Heart left ventricle (tissue), 16 donors: ENCODE measurements around the gene ASB9. TPM values are rescaled to one million over a fixed set of nuclear protein-coding genes. Genes with fewer than 3 reads are reported as not detected.

Experiments
- ATAC-seq, 4 donors: fragments of 200-7000 bp; cut with Tn5 transposase; one replicate each; pipeline ENCODE4 v1.9.1; 2020 to 2022; ENCODE audit warnings: moderate library complexity in 4 of 4, mild to moderate bottlenecking in 3 of 4, moderate number of reproducible peaks in 1 of 4
- DNase-seq, 5 donors: peaks; one replicate each; pipeline ENCODE4 v3.0.0-alpha.2; 2020
- H3K27ac ChIP-seq, 12 donors: fragments of 200-600 bp; sonication (generic) in 4 of 12; one replicate each; pipeline versions ENCODE4 v1.5.0 to v1.8.0; 2016 to 2022; ENCODE audit warnings: mild to moderate bottlenecking in 2 of 12
- H3K27me3 ChIP-seq, 9 donors: fragments of 200-600 bp; sonication (generic) in 2 of 9; one replicate each; pipeline versions ENCODE4 v1.5.1 to v1.8.0; 2016 to 2022; ENCODE audit warnings: mild to moderate bottlenecking in 3 of 9
- H3K36me3 ChIP-seq, 9 donors: fragments of 200-600 bp; sonication (generic) in 2 of 9; one replicate each; pipeline versions ENCODE4 v1.5.0 to v1.8.0; 2018 to 2022; ENCODE audit warnings: mild to moderate bottlenecking in 2 of 9
- H3K4me1 ChIP-seq, 12 donors: fragments of 200-600 bp; sonication (generic) in 4 of 12; one replicate each; pipeline versions ENCODE4 v1.5.0 to v1.8.0; 2016 to 2022; ENCODE audit warnings: mild to moderate bottlenecking in 3 of 12
- H3K4me3 ChIP-seq, 12 donors: fragments of 200-600 bp; sonication (generic) in 4 of 12; one replicate each; pipeline versions ENCODE4 v1.5.0 to v1.8.0; 2017 to 2022; ENCODE audit warnings: mild to moderate bottlenecking in 9 of 12, moderate library complexity in 4 of 12
- H3K9me3 ChIP-seq, 12 donors: fragments of 200-600 bp; sonication (generic) in 4 of 12; one replicate each; pipeline versions ENCODE4 v1.5.0 to v1.8.0; 2016 to 2022; ENCODE audit warnings: mild to moderate bottlenecking in 1 of 12
- POLR2A ChIP-seq, 2 donors: fragments of 450-650 bp; IDR thresholded peaks; one replicate each; pipeline ENCODE4 v1.6.1; 2017; ENCODE audit warnings: antibody characterized with exemption in 2 of 2, mild to moderate bottlenecking in 2 of 2, moderate library complexity in 2 of 2
- WGBS, 4 donors: extraction: QIAGEN DNeasy Blood & Tissue Kit in 2 of 4; methylation state at CpG; one replicate each; pipeline versions ENCODE4 v1.1.5 to v1.1.7; 2013 to 2018; 5-methylcytosine and 5-hydroxymethylcytosine counted together
- intact Hi-C, 10 donors: fragments of 100-400 bp; cut with DNase I; formaldehyde crosslinking; loops; one replicate each; pipeline versions ENCODE4 v1.11.1 to v1.14.2; 2022
- long read RNA-seq, 3 donors: library from polyadenylated mRNA; unstranded; transcript quantifications; one replicate each; pipeline ENCODE4 v2.0.0, GENCODE V29; 2020 to 2021
- polyA plus RNA-seq, 2 donors: library from polyadenylated mRNA; stranded (reverse); fragments of 200-250 nt; gene quantifications; one replicate each; pipeline ENCODE4 v1.2.3, GENCODE V29; 2013
- total RNA-seq, 9 donors: library from RNA; depleted of rRNA in 2 of 9; stranded (reverse); fragments of >200 nt in 2 of 9; fragmentation: NEBNext Ultra II Directional in 3 of 9; extraction: Animal tissue kit (Norgen Biotek cat#: 25700) in 3 of 9; gene quantifications; one replicate each; pipeline versions ENCODE4 v1.1.0 to v1.2.4, GENCODE V29; 2016 to 2023
- TF ChIP-seq, protein P1 (sequence below), 12 donors: fragments of 200-600 bp; sonication (generic) in 4 of 12; IDR thresholded peaks; one replicate each; pipeline versions ENCODE4 v1.5.0 to v1.8.0; 2018 to 2022; ENCODE audit warnings: antibody characterized with exemption in 12 of 12, mild to moderate bottlenecking in 5 of 12
- donor health status: ischemic (EF 13 %, LVEDD 7.1; RV severe dilation, severe dysfunction).
- donor health status: healthy with polysubstance abuse.
- donor health status: DM: no; HTN: yes; CAD: no.
- donor health status: DM: no; HTN: no; CAD: no.
- donor health status: ischemic (EF 25% LVEDD 6.9; RV normal size, moderate dysfunction).
- donor health status: ischemic (EF 25% LVEDD 5.7; RV mildly dilated, moderate dysfunction).
- donor health status: healthy.
- donor health status: DM: yes; HTN: yes; CAD: no.
- donor health status: ischemic (EF 35%, LVEDD 5.7; RV mildly dilated, moderate dysfunction).
- donor health status: nonischemic (EF 11% LVEDD 7.7; RV severe dilation, severe dysfunction).
- donor health status: DM: yes; HTN: yes; CAD: no.
- donor health status: PGD.
- donor health status: ischemic (EF 29% LVEDD 5.4; RV normal size, mild dysfunction).
- donor health status: nonischemic (EF 23%, LVEDD 6.1; RV moderate dilation, normal function).

The ASB9 gene, protein sequence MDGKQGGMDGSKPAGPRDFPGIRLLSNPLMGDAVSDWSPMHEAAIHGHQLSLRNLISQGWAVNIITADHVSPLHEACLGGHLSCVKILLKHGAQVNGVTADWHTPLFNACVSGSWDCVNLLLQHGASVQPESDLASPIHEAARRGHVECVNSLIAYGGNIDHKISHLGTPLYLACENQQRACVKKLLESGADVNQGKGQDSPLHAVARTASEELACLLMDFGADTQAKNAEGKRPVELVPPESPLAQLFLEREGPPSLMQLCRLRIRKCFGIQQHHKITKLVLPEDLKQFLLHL
- total RNA-seq (1 to 10 TPM in 5 of 9 donors, under 1 TPM in 4; 0.37 to 2.8 (median 1.6) TPM), polyA plus RNA-seq (1 to 10 TPM in 1 of 2 donors, under 1 TPM in 1; 0.88 to 1.4 TPM)
- long read RNA-seq, donor 1: 0 reads
- long read RNA-seq, donor 2, partial matches to known transcripts: 0 of 2 reads
- long read RNA-seq, donor 2, other reads (novel, unspliced or antisense): 0 of 2 reads
- long read RNA-seq, donor 3: 0 reads

DNA sequence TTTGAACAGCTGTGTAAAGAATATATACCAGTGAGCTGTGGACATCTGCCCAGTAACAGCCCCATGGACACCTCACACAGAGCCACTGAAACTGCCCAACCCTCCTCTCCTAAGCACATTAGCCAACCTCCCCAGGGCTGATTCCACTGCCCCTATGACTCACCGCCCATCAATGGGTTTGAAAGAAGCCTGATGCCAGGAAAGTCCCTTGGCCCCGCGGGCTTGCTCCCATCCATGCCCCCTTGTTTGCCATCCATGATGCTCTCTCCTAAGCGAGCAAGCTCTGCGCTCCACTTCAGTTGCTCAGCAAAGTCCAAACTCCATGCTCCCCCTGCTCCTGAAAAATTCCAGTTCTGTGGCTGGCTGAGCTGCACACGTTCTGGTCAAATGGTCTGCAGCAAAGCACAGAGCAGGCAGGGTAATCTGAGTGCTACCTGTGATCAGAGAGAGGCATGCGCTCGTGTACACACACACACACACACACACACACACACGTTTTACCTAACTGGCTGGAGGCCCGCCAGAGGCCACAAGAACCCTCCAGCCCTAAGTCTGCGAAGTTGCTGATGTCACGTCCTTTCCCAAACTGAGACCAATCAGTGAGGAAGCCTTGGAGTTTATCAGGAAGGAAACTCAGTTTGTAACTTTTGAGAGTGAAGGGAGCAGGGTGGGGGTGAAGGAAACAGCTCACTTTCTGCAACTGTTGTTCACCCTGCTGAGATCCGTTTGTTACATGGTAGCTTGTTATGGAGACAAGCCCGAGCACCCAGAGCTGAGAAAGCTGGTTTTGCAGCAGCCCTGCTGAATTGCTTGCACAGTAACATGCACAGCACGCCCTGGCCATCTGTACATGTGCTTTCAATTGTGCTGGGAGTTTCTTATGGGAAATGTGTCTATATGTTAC is at the start of gene ASB9:
TSS of gene ASB9 (minus strand) at position 466 of the 904 bp plus-strand sequence. CDS start at position 257, 209 bp downstream.
- TF ChIP-seq, protein P1, sequence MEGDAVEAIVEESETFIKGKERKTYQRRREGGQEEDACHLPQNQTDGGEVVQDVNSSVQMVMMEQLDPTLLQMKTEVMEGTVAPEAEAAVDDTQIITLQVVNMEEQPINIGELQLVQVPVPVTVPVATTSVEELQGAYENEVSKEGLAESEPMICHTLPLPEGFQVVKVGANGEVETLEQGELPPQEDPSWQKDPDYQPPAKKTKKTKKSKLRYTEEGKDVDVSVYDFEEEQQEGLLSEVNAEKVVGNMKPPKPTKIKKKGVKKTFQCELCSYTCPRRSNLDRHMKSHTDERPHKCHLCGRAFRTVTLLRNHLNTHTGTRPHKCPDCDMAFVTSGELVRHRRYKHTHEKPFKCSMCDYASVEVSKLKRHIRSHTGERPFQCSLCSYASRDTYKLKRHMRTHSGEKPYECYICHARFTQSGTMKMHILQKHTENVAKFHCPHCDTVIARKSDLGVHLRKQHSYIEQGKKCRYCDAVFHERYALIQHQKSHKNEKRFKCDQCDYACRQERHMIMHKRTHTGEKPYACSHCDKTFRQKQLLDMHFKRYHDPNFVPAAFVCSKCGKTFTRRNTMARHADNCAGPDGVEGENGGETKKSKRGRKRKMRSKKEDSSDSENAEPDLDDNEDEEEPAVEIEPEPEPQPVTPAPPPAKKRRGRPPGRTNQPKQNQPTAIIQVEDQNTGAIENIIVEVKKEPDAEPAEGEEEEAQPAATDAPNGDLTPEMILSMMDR (IDR thresholded peaks at IDR 0.05): no peak
- TF ChIP-seq POLR2A (IDR thresholded peaks at IDR 0.05): no peak
- peak within 1 kb of the TSS in 5 of 12 donors; percentile 6 to 29 (median 26) for H3K27ac ChIP-seq
- ATAC-seq: peak; percentile 67 to 86 (median 72)
- H3K9me3 ChIP-seq: no peaks in the 10 kb centered on the region
- WGBS, 4 donors: 31 to 63% (median 48%) methylated on average over 13 to 15 of the region's 15 CpGs
- intact Hi-C loops: no loop called here
- no peaks in the 10 kb centered on the region for H3K36me3 ChIP-seq
- peak in 3 of 5 donors; percentile 28 to 41 (median 30) for DNase-seq
- peaks cover 0 to 5% (median 0%) of the 10 kb centered on the region in 9 donors for H3K27me3 ChIP-seq
- H3K4me1 ChIP-seq: no peaks in the 10 kb centered on the region
- peak within 1 kb of the TSS in 9 of 12 donors; percentile 12 to 44 (median 27) for H3K4me3 ChIP-seq

DNA sequence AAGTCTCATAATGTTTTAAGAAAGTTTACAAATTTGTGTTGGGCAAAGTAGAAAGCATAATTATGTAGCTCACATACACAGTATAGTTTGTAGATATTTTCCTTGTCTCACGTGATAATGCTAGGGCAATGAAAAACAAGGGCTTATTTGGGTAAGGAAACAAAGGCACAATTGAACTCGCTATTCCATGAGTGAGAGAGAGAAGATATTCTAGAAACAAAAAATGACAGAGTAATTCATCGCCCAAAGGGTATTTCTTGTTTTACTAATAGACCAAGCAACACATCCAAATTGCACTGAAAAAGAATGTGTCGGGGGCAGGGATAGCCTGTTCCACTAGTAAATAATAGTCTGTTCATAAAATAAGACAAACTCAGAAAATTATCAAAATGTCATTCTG is 49.2 kb upstream of the ASB9 start:
- Histone ChIP-seq H3K4me3 (no peak overlapping the region), H3K4me1 (peaks cover 0 to 5% (median 0%) of the 10 kb centered on the region in 12 donors), H3K36me3 (peaks cover 0 to 32% (median 8%) of the 10 kb centered on the region in 9 donors), H3K27me3 (no peaks in the 10 kb centered on the region), H3K9me3 (no peaks in the 10 kb centered on the region), H3K27ac (no peak overlapping the region)
- 77 to 93% (median 87%) methylated on average over 4 of the region's 4 CpGs for WGBS, 4 donors
- intact Hi-C loops: no loop called here
- no peak for TF ChIP-seq POLR2A (IDR thresholded peaks at IDR 0.05)
- TF ChIP-seq, protein P1 (IDR thresholded peaks at IDR 0.05): no peak
- no peak for DNase-seq
- ATAC-seq: no peak

DNA sequence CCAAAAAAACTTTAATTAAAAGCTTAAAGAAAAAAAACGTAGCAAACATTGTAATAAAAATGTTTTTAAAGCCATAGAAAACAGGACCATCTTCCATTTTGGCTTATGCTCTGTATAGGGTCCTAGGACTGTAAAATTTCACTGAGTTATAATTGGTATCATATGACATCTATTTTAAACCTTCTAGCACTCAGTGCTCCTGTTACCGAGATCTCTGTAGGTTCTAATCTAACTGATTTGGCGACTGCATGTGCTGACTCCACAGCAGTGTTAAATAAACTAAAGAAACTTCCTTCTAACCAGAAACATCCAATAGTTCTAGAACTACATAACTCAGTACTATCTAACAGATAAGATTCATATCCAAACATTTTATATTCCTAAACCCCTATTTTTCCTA is 45.6 kb upstream of the ASB9 start, which contains the start of gene ASB11:
TSS of gene ASB11 (minus strand) at position 132 of the 400 bp plus-strand sequence. CDS start at position 97, 35 bp downstream.
- peaks cover 0 to 7% (median 0%) of the 10 kb centered on the region in 9 donors for H3K36me3 ChIP-seq
- peak; percentile 74 to 85 (median 80) for ATAC-seq

More for the DNA sequence above, 45.6 kb upstream of the ASB9 start, which contains the start of gene ASB11:
- Histone ChIP-seq H3K4me1 (peaks cover 0 to 12% (median 0%) of the 10 kb centered on the region in 12 donors), H3K4me3 (peak within 1 kb of the TSS in 11 of 12 donors; percentile 12 to 58 (median 46)), H3K9me3 (no peaks in the 10 kb centered on the region), H3K27ac (peak within 1 kb of the TSS; percentile 22 to 87 (median 74)), H3K27me3 (peaks cover 0 to 16% (median 0%) of the 10 kb centered on the region in 9 donors)
- DNase-seq: no peak
- TF ChIP-seq POLR2A (IDR thresholded peaks at IDR 0.05): no peak
- TF ChIP-seq, protein P1 (IDR thresholded peaks at IDR 0.05): no peak
- intact Hi-C loops: no loop called here
- WGBS, 4 donors: 25 to 47% (median 40%) methylated on average over 3 of the region's 3 CpGs
